Heart right ventricle (tissue), 16 donors: ENCODE data around the gene SAMD11. TPM values are rescaled to one million over a fixed set of nuclear protein-coding genes. Genes with fewer than 3 reads are reported as not detected.

ENCODE experiments used
- ATAC-seq, 8 donors: fragments of 200-7000 bp; cut with Tn5 transposase; one replicate each; pipeline ENCODE4 v1.9.1; 2020; ENCODE audit warnings: mild to moderate bottlenecking in 8 of 8, moderate library complexity in 8 of 8, moderate number of reproducible peaks in 1 of 8
- DNase-seq, 2 donors: peaks; one replicate each; pipeline ENCODE4 v3.0.0-alpha.2; 2020
- H3K27ac ChIP-seq, 10 donors: fragments of 200-600 bp; sonication (generic) in 2 of 10; one replicate each; pipeline versions ENCODE4 v1.5.0 to v1.8.0; 2020 to 2022; ENCODE audit warnings: mild to moderate bottlenecking in 3 of 10
- H3K27me3 ChIP-seq, 7 donors: fragments of 200-600 bp; one replicate each; pipeline ENCODE4 v1.8.0; 2021 to 2022; ENCODE audit warnings: mild to moderate bottlenecking in 2 of 7
- H3K36me3 ChIP-seq, 9 donors: fragments of 200-600 bp; sonication (generic) in 1 of 9; one replicate each; pipeline versions ENCODE4 v1.5.0 to v1.8.0; 2020 to 2022; ENCODE audit warnings: mild to moderate bottlenecking in 2 of 9
- H3K4me1 ChIP-seq, 9 donors: fragments of 200-600 bp; sonication (generic) in 1 of 9; one replicate each; pipeline versions ENCODE4 v1.5.0 to v1.8.0; 2020 to 2022; ENCODE audit warnings: mild to moderate bottlenecking in 4 of 9
- H3K4me3 ChIP-seq, 10 donors: fragments of 200-600 bp; sonication (generic) in 2 of 10; one replicate each; pipeline versions ENCODE4 v1.5.0 to v1.8.0; 2020 to 2022; ENCODE audit warnings: mild to moderate bottlenecking in 7 of 10, moderate library complexity in 2 of 10
- H3K9me3 ChIP-seq, 11 donors: fragments of 200-600 bp in 10 of 11; sonication (generic) in 2 of 11; one replicate each; pipeline versions ENCODE4 v1.5.0 to v1.8.0; 2013 to 2022; ENCODE audit warnings: mild to moderate bottlenecking in 2 of 11, control low read depth in 1 of 11, moderate library complexity in 1 of 11
- WGBS, 2 donors: extraction: QIAGEN DNeasy Blood & Tissue Kit; methylation state at CpG; one replicate each; pipeline ENCODE4 v1.1.7; 2013; ENCODE audit warnings: inconsistent platforms in 1 of 2; 5-methylcytosine and 5-hydroxymethylcytosine counted together
- intact Hi-C, 10 donors: fragments of 100-400 bp; cut with DNase I; formaldehyde crosslinking; loops; one replicate each; pipeline versions ENCODE4 v1.11.1 to v1.14.2; 2022
- polyA plus RNA-seq, 2 donors: library from polyadenylated mRNA; stranded (reverse); fragments of 200-250 nt; gene quantifications; one replicate each; pipeline ENCODE4 v1.2.3, GENCODE V29; 2013
- total RNA-seq, 10 donors: library from RNA; stranded (reverse); fragmentation: NEBNext Ultra II Directional in 3 of 10; extraction: Animal tissue kit (Norgen Biotek cat#: 25700) in 3 of 10; gene quantifications; one replicate each; pipeline versions ENCODE4 v1.2.1 to v1.2.4, GENCODE V29; 2021 to 2023
- TF ChIP-seq, protein P1 (sequence below), 9 donors: fragments of 200-600 bp; sonication (generic) in 2 of 9; IDR thresholded peaks; one replicate each; pipeline versions ENCODE4 v1.5.0 to v1.8.0; 2021 to 2022; ENCODE audit warnings: antibody characterized with exemption in 9 of 9, mild to moderate bottlenecking in 5 of 9, moderate library complexity in 1 of 9
- donor health status: Arrhythmogenic right ventricular cardiomyopathy.
- donor health status: ischemic (EF 13 %, LVEDD 7.1; RV severe dilation, severe dysfunction).
- donor health status: healthy with polysubstance abuse.
- donor health status: DM: no; HTN: yes; CAD: no.
- donor health status: DM: no; HTN: no; CAD: no.
- donor health status: ischemic (EF 25% LVEDD 6.9; RV normal size, moderate dysfunction).
- donor health status: ischemic (EF 25% LVEDD 5.7; RV mildly dilated, moderate dysfunction).
- donor health status: healthy.
- donor health status: DM: yes; HTN: yes; CAD: no.
- donor health status: Ischemic cardiomyopathy.
- donor health status: ischemic (EF 35%, LVEDD 5.7; RV mildly dilated, moderate dysfunction).
- donor health status: nonischemic (EF 11% LVEDD 7.7; RV severe dilation, severe dysfunction).
- donor health status: DM: yes; HTN: yes; CAD: no.
- donor health status: PGD.
- donor health status: ischemic (EF 29% LVEDD 5.4; RV normal size, mild dysfunction).
- donor health status: nonischemic (EF 23%, LVEDD 6.1; RV moderate dilation, normal function).

The SAMD11 gene
- total and polyA plus RNA-seq, 12 donors: 0.87 to 2.4 (median 1.3) TPM

DNA sequence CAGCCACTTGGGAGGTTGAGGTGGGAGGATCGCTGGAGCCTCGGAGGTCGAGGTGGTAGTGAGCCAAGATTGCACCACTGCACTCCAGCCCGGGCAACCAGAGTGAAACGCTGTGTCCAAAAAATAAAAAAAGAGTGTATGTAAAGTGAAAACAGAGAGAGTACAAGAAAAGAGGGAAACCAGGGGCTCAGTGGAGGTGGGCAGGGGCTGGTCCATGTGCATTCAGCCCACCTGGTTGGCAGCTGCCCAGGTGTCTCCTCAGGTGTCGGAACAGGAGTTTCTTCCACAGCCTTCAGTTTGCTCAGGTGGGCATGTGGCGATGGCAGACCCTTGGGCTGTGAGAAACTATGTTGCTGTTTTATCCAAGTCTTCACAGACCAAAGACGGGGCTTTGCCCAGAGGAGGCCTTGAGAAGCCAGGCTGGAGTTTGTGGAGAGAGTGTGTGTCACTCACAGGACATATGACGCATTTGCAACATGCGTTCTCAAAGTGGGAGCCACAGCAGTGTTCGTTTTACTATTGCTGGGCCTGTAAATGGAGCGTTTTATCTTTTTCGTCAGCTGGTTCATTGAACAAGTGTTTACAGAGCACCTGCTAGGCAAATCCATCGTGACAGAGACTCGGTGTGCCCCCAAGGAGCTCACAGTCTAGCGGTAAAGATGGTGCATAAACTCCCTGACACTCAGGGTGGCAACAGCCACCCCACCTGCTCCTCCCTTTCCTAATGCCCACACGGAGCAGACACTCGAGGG is 22.4 kb upstream of the SAMD11 start:
- Histone ChIP-seq H3K9me3 (no peaks in the 10 kb centered on the region), H3K36me3 (no peaks in the 10 kb centered on the region), H3K4me3 (no peak overlapping the region), H3K27me3 (peaks cover 0 to 46% (median 31%) of the 10 kb centered on the region in 7 donors), H3K4me1 (peaks cover 3 to 25% (median 11%) of the 10 kb centered on the region in 9 donors), H3K27ac (no peak overlapping the region)
- intact Hi-C loops: loop anchor here in 3 of 10 donors (5.0 to 10.0 kb wide), 2 partner anchors 36 to 54 kb away; partner anchors contain the start of gene NOC2L (in 2 of the 3)
- TF ChIP-seq, protein P1, sequence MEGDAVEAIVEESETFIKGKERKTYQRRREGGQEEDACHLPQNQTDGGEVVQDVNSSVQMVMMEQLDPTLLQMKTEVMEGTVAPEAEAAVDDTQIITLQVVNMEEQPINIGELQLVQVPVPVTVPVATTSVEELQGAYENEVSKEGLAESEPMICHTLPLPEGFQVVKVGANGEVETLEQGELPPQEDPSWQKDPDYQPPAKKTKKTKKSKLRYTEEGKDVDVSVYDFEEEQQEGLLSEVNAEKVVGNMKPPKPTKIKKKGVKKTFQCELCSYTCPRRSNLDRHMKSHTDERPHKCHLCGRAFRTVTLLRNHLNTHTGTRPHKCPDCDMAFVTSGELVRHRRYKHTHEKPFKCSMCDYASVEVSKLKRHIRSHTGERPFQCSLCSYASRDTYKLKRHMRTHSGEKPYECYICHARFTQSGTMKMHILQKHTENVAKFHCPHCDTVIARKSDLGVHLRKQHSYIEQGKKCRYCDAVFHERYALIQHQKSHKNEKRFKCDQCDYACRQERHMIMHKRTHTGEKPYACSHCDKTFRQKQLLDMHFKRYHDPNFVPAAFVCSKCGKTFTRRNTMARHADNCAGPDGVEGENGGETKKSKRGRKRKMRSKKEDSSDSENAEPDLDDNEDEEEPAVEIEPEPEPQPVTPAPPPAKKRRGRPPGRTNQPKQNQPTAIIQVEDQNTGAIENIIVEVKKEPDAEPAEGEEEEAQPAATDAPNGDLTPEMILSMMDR (IDR thresholded peaks at IDR 0.05): no peak
- 79 to 80% methylated on average over 18 of the region's 18 CpGs for WGBS, 2 donors
- DNase-seq (no peak), ATAC-seq (no peak)

DNA sequence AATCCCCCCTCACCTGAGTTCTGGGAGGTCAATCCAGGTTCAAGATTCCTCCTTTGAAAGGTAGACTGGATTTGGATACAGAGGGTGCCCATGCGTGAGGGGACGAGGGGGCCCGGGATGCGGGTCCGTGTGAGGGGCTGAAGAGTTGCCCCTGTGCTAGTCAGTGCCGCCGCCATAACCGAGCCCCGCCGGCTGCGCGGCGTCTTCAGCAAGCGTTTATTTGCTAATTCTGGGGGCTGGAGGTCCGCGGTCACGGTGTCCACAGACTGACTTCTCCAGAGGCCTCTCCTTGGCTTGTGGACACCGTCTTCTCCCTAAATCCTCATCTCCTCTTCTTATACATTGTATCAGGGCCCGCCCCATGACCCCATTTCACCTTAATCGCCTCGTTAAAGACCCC is 20.9 kb upstream of the SAMD11 start:
- intact Hi-C loops: loop anchor here in 3 of 10 donors (5.0 to 10.0 kb wide), 2 partner anchors 34 to 52 kb away; partner anchors contain the start of gene NOC2L (in 2 of the 3)
- Histone ChIP-seq H3K36me3 (no peaks in the 10 kb centered on the region), H3K27me3 (peaks cover 0 to 49% (median 32%) of the 10 kb centered on the region in 7 donors), H3K4me1 (peaks cover 3 to 34% (median 11%) of the 10 kb centered on the region in 9 donors), H3K9me3 (no peaks in the 10 kb centered on the region), H3K27ac (no peak overlapping the region), H3K4me3 (no peak overlapping the region)
- whole genome bisulfite sequencing, 2 donors: 92 to 95% methylated on average over 21 of the region's 21 CpGs
- ATAC-seq: no peak
- TF ChIP-seq, protein P1 (IDR thresholded peaks at IDR 0.05): no peak
- DNase-seq: no peak

DNA sequence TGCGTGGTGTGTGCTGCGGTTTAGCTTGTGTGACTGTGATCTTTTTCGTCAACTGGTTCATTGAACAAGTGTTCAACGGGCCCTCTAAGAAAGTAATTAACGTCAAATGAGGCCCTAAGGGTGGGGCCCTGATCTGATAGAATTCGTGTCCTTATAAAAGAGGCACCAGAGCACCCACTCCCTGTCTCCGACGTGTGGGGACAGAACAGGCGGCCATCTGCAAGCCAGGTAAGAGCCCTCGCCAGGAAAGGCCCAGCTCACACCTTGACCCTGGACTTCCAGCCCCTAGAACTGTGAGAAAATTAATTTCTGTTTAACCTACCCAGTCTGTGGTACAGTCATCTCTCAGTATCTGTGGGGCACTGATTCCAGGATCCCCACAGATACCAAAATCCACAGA is 20.4 kb upstream of the SAMD11 start:
- intact Hi-C loops: loop anchor here in 3 of 10 donors (5.0 to 10.0 kb wide), 2 partner anchors 34 to 51 kb away; partner anchors contain the start of gene NOC2L (in 2 of the 3)
- Histone ChIP-seq H3K9me3 (no peaks in the 10 kb centered on the region), H3K4me1 (peaks cover 3 to 34% (median 11%) of the 10 kb centered on the region in 9 donors), H3K27ac (no peak overlapping the region), H3K27me3 (peaks cover 0 to 48% (median 30%) of the 10 kb centered on the region in 7 donors), H3K36me3 (no peaks in the 10 kb centered on the region), H3K4me3 (no peak overlapping the region)
- 93 to 95% methylated on average over 10 of the region's 10 CpGs for WGBS, 2 donors
- DNase-seq: no peak
- TF ChIP-seq, protein P1 (IDR thresholded peaks at IDR 0.05): no peak
- ATAC-seq: no peak

DNA sequence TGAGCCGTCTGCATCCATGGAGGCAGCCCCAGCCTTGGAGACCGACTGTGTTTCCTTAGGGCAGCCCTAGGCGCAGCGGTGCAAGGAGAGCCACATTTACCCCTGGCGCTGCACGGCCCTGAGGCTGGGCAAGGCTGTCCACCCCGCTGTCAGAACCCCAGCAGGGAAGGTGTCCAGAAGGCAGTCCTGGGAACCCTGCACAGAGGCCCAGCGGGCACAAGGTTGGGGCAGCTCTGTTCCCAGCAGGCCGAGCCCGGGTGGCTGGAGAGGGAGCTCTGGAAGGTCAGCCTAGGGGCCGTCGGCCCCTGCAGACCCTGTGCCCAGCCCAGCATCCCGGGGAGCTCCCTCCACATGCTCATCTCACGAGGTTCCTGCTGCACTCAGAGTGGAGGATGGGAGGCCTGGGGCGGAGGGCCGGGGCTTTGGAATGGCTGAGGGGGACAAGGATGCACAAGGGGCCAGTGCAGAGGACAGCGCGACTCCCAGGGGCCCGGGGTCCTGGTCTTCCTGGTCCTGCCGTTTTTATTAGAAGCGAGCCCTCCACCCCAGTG is 19.9 kb upstream of the SAMD11 start:
- H3K4me3 ChIP-seq: peak overlapping the region in 9 of 10 donors; percentile 30 to 54 (median 48)
- no peak overlapping the region for H3K27ac ChIP-seq
- ATAC-seq (peak in 2 of 8 donors; percentile 3 to 11), DNase-seq (peak in 1 of 2 donors; percentile 24)
- H3K27me3 ChIP-seq: peaks cover 0 to 43% (median 25%) of the 10 kb centered on the region in 7 donors
- H3K9me3 ChIP-seq: no peaks in the 10 kb centered on the region
- no peaks in the 10 kb centered on the region for H3K36me3 ChIP-seq
- 90% methylated on average over 21 of the region's 21 CpGs for WGBS, 2 donors
- intact Hi-C loops: loop anchor here in 4 of 10 donors (2.0 to 10.0 kb wide), 3 partner anchors 34 to 51 kb away; partner anchors contain the start of gene NOC2L (in 2 of the 4)
- H3K4me1 ChIP-seq: peaks cover 3 to 34% (median 11%) of the 10 kb centered on the region in 9 donors
- TF ChIP-seq, protein P1 (IDR thresholded peaks at IDR 0.05): no peak
